Measurements from ENCODE around the gene KCNH8.
"Not testable (repeated sequence)": the region's sequence is repeated elsewhere in the genome, so short reads cannot be mapped to it uniquely, and the experiment has no call there.

KCNH8 gene

DNA sequence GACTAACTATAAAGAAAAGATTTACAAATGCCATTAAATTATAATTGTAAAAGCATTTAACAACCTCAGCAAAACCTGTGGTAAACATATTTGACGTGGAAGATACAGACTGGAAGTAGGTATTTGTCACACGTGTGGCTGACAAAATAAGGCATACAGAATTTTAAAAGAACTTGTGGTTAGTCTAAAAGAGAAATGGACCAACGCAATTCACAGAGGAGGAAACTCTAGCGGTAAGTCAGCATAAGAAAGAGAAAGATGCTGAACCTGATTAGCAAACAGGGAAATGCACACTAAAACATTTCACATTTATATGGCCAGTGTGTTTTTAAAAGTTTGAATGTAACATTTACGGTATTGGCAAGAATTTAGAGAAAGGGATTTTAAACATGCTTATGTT is 35.3 kb downstream of the KCNH8 start:
- no peak for DNase-seq

DNA sequence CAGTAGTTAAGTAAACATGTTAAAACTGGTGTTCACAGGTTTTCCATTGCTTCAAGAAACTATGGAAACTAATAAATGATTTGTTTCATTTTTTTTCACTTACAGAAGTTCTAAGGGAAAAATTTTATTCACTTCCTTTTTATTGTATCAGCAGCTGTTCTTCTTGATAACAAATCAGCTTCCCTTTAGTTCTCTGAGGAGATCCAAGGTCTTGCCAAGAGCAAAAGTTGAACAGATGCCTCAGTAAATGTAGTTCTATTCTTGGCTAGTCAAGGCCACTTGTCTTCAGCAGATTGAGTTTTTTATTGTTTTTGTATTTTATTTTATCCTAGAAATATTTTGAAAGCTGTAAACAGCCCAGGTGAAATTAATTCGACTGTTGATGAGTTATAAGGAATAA is 41.8 kb downstream of the KCNH8 start:
- DNase-seq, result no peak

GRCh38 chr3:19190602-19191001 is 42.3 kb downstream of the KCNH8 start:
- DNase-seq, result no peak

DNA sequence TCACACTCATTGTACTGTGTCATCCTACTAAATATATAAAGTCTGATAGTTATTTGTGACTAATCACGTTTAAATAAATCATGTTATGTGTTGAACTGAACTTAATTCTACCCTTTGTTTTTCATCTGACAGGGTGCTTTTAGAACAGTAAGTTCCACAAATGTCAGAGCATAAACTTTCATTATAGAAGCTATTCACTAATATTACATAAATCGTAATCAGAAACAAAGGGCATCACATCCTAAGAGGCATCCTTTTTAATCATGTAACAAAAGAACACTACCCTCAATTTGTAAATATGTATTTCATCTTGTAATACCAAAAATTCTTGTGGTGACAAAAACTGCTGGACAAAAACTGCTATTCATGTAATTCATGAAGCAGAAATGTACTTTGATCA is 50.8 kb downstream of the KCNH8 start:
- DNase-seq, result no peak

- DNase-seq, result peak; percentile 33
Observed at GRCh38 chr3:19202303-19202702, 54.0 kb downstream of the KCNH8 start.

DNA sequence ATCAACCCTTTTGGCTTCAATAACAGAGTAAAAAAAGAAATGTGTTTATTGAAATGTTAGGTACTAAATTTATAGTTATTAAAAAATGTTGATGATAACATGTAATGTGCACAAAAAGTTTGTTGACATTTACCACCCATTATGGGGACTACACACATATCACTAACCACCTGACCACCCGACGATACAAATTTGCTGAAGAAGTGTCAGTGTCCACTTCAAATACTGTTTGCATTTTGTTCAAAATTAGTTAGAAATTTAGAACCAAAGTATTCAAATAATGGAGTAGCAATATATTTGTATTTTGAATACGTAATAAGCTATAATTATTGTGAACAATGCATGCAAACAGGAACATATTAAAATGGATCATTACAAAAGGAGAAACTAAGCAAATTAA is 54.4 kb downstream of the KCNH8 start:
- no peak for DNase-seq

DNA sequence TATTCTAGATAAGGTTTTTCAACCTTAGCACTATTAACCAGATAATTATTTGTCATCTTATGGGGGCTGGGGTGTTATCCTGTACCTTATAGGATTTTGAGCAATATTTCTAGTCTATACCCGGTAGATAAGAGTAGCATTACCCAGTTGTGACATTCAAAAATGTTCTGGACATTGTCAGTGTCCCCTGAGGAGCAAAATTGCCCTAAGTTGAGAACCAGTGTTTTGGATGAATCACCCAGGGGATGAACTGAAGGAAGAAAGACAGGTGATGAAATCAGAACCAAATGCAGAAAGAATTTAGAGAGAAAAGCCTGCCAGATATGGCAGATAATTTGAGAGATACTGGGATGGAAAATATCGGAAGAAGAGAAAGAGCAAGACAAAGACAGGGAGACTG is 58.2 kb downstream of the KCNH8 start:
- no peak for DNase-seq

GRCh38 chr3:19213603-19214220 is 65.4 kb downstream of the KCNH8 start:
- no peak for DNase-seq

DNA sequence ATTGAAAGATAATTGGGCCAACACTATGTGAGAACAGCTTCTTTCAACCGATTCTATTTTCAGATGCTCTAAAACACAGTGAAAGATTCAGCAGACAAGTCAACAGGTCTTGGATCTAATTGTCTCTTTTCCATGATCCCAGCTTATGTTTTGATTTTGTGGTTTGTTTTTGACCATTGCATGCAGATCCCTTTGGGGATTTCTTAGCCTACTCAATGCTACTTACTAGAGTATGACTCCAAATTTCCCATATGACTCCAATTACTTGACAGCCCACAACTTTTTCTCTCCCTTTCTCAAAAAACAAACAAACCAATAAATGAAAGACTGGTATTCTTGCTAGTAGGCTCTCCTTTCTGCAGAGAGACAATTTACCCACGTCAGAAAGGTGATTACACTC is 67.1 kb downstream of the KCNH8 start:
- no peak for DNase-seq

GRCh38 chr3:19216669-19217337 is 68.5 kb downstream of the KCNH8 start:
- no peak for DNase-seq

GRCh38 chr3:19220311-19220710 is 72.0 kb downstream of the KCNH8 start:
- no peak for DNase-seq

- DNase-seq, result no peak
Observed at GRCh38 chr3:19221081-19221480, 72.8 kb downstream of the KCNH8 start.

DNA sequence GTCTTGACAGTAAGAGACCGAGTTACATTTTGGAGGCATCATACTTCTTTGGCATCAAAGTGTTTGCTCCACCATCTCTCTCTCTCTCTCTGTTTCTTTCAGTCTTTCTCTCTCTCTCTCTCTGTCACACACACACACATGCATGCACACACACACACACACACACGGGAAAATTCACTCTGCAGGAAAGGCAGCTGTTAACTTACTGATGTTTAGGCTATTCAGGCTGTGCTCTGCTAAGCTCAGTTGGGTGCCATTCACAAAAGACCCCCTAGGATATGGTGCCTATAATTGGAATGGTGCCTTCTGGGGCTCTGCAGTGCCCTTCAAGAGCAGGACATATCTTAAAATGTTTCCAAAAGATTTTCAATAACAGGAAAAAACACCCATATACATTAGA is 78.2 kb downstream of the KCNH8 start:
- no peak for DNase-seq

DNA sequence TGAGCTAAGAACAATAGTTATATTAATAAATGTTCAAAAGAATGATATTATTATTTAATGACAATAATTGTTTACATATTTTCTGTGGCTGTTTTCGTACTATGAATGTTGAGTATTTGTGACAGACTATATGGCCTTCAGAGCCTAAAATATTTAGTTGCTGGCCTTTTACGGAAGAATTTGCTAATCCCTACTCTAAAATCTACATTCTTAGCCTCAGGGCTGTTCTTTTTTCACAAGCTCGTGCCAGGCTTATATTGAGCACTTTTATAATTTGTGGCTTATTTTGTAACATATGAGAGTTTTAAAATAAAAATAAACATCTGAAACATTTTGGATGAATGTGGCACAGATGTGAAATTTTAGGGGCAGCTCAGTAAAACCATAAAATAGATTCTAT is 79.9 kb downstream of the KCNH8 start:
- DNase-seq, result no peak

GRCh38 chr3:19229086-19229485 is 80.8 kb downstream of the KCNH8 start:
- no peak for DNase-seq

DNA sequence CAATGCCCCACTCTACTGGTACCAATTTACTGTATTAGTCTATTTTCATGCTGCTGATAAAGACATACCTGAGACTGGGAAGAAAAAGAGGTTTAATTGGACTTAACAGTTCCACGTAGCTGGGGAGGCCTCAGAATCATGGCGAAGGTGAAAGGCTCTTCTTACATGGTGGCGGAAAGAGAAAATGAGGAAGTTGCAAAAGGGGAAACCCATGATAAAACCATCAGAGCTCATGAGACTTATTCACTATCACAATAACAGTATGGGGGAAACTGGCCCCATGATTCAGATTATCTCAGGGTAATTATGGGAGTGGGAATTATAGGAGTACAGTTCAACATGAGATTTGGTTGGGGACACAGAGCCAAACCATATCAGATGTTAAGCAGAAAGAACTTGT is 81.6 kb downstream of the KCNH8 start:
- not testable (repeated sequence) for DNase-seq

DNA sequence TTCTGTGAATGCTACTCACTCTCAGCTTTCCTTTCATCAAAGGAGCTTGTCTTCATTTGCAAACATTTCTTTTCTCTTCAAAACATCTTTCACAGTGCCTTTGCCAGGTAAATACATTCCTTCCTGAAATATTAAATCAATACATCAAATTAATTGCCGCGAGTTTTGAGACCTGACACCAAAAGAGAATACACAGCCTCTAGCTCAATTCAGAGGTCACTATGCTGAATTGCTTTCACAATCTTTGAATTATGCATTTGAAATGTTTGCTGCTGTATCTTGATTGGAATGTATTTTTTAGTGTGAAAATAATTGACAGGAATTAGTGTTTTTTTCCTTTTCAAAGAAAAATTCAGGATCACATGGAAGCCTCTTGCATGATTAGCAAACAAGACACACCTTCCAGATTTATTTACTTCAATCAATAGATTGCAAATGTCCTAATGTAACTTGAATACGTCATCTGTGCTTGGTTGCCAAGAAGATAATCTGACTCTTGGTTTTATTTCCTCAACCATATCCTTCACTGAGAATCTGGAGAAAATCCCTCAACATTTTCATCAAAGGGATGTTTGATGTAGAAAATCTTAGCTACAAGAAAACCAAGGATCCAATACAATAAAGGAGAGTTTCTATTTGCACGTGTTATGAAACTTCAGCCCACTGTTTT is 83.6 kb downstream of the KCNH8 start:
- DNase-seq, result no peak

DNA sequence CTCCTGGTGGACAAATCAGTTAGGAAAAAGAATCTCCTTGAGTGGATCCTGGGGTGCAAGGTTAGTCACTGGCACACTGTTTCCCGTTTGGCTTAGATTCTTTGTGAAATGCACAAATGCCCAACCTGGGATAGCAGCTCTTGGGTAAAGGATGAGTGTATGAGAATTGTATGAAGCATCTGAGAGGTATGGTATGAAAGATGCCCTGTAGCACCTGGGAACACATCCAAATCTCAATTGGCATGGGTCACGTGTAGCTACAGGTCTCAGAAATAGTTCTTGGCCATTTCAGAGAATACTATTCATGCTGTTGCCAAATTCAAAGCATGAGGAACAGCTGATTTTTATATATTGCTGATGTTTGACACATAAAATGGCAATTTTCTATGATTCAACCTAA is 84.3 kb downstream of the KCNH8 start:
- DNase-seq, result no peak

DNA sequence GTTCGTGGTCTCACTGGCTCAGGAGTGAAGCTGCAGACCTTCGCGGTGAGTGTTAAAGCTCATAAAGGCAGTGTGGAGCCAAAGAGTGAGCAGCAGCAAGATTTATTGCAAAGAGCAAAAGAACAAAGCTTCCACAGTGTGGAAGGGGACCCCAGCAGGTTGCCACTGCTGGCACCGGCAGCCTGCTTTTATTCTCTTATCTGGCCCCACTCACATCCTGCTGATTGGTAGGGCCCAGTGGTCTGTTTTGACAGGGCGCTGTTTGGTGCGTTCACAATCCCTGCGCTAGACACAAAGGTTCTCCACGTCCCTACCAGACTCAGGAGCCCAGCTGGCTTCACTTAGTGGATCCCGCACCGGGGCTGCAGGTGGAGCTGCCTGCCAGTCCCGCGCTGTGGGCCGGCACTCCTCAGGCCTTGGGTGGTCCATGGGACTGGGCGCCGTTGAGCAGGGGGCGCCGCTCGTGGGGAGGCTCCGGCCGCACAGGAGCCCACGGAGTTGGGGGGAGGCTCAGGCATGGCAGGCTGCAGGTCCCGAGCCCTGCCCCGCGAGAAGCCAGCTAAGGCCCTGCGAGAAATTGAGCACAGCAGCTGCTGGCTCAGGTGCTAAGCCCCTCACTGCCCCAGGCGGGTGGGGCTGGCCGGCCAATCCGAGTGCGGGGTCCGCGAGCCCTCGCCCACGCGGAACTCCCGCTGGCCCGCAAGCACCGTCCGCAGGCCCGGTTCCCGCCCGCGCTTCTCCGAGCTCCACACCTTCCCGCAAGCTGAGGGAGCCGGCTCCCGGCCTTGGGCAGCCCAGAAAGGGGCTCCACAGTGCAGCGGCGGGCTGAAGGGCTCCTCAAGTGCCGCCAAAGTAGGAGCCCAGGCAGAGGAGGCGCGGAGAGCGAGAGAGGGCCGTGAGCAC is 85.8 kb downstream of the KCNH8 start:
- not testable (repeated sequence) for DNase-seq

- DNase-seq, result no peak
Observed at GRCh38 chr3:19248143-19248542, 99.8 kb downstream of the KCNH8 start.

- DNase-seq, result no peak
Observed at GRCh38 chr3:19248767-19249166, 100.5 kb downstream of the KCNH8 start.

DNA sequence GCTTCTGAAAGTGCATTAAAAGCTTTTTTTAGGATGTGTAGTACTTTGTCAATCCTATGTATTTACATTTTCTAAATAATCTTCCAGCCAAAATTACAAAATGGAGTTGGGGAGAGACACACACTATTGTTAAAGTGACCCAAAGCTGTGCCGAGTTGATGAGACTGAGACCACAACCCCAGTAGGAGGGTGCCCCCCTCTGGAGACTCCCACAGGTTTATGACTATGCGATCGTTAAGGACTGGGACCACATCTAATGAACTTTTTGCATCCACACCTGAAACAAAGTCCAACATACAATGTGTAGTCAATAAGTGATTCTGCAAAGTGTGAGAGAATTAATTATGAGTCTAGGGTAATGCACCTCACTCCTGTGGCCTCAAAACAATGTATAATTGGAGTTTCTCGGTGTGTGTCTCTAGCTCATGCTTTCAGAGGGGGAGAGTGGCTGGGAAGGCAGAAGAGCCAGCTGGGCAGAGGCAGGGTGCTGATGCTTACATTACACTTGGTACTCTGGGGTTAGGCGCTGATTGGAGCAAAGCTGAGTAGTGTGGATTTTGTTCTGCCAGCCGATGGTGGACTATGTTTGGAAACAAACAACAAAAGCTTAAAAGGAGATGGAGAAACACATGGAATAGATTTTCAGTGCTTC is 102.8 kb downstream of the KCNH8 start:
- DNase-seq, result no peak

GRCh38 chr3:19254189-19254588 is 105.9 kb downstream of the KCNH8 start:
- no peak for DNase-seq

All from right hindlimb (tissue), 1 donor.